IMR-90 (cell line): ENCODE data around the gene CEP128. TPM values are rescaled to one million over a fixed set of nuclear protein-coding genes. Genes with fewer than 3 reads are reported as not detected.
A peak's percentile ranks its signal among the peaks of the same experiment; 100 is the strongest.

ENCODE experiments used
- ATAC-seq: fragments of 200-7000 bp; cut with Tn5 transposase; 2 replicates; pipeline ENCODE4 v1.9.1; 2020; ENCODE audit warnings: low read depth, mild to moderate bottlenecking, moderate library complexity
- BruUV-seq: library from RNA; stranded (reverse); fragments of 400-500 nt; replicated peaks from 2 replicates; lab custom pipeline; 2021; lab: Mats Ljungman, UMichigan
- CTCF ChIA-PET: fragments of 300-600 bp; formaldehyde crosslinking; extraction: SDS; loops from one replicate; lab custom pipeline; 2021; ENCODE audit warnings: antibody characterized with exemption; lab: Yijun Ruan, JAX
- POLR2A ChIA-PET: fragments of 300-600 bp; sonication (Branson Sonifier 250); formaldehyde crosslinking; loops from one replicate; lab custom pipeline; 2022; ENCODE audit warnings: antibody characterized with exemption; ENCODE audit not compliant: unreplicated experiment; lab: Charles Lee
- DNase-seq: peaks from one replicate; pipeline ENCODE4 v3.0.0; 2013
- H2AFZ ChIP-seq: replicated peaks from 2 replicates; pipeline ENCODE3; 2013; ENCODE audit warnings: low read length, mild to moderate bottlenecking; ENCODE audit not compliant: poor library complexity
- H2AK5ac ChIP-seq: 2 replicates; pipeline ENCODE4 v1.6.1; 2013; ENCODE audit warnings: low read depth, low read length, inconsistent platforms
- H2AK9ac ChIP-seq: replicated peaks from 2 replicates; pipeline ENCODE3; 2013; ENCODE audit warnings: mild to moderate bottlenecking, low read depth, low read length, moderate library complexity; ENCODE audit not compliant: poor library complexity
- H2BK120ac ChIP-seq: 2 replicates; pipeline ENCODE4 v1.6.1; 2013; ENCODE audit warnings: low read depth, low read length, inconsistent platforms
- H2BK15ac ChIP-seq: 3 replicates; pipeline ENCODE4 v1.6.1; 2013; ENCODE audit warnings: low read depth, low read length, inconsistent platforms
- H2BK20ac ChIP-seq: 2 replicates; pipeline ENCODE4 v1.6.1; 2013; ENCODE audit warnings: low read depth, mild to moderate bottlenecking, inconsistent platforms, low read length, moderate library complexity
- H2BK5ac ChIP-seq: 2 replicates; pipeline ENCODE4 v1.6.1; 2013; ENCODE audit warnings: mild to moderate bottlenecking, low read depth, low read length, inconsistent platforms; ENCODE audit not compliant: poor library complexity, severe bottlenecking
- H3K14ac ChIP-seq: replicated peaks from 2 replicates; pipeline ENCODE4 v1.6.1; 2013; ENCODE audit warnings: low read depth, low read length, inconsistent platforms
- H3K18ac ChIP-seq: 2 replicates; pipeline ENCODE4 v1.6.1; 2013; ENCODE audit warnings: low read depth, low read length, control low read depth
- H3K23ac ChIP-seq: 2 replicates; pipeline ENCODE4 v1.6.1; 2013; ENCODE audit warnings: low read depth, low read length, inconsistent platforms
- H3K27ac ChIP-seq: 2 replicates; pipeline ENCODE4 v1.5.1; 2013; ENCODE audit warnings: mild to moderate bottlenecking, control low read depth, low read length; ENCODE audit not compliant: insufficient read depth
- H3K27me3 ChIP-seq: 2 replicates; pipeline ENCODE4 v1.6.1; 2013; ENCODE audit warnings: low read length; ENCODE audit not compliant: control insufficient read depth, insufficient read depth
- H3K36me3 ChIP-seq: 2 replicates; pipeline ENCODE4 v1.6.1; 2013; ENCODE audit warnings: low read length, mixed read lengths; ENCODE audit not compliant: control insufficient read depth, insufficient read depth
- H3K4ac ChIP-seq: 2 replicates; pipeline ENCODE4 v1.6.1; 2013; ENCODE audit warnings: low read depth, low read length, inconsistent platforms
- H3K4me1 ChIP-seq: 2 replicates; pipeline ENCODE4 v1.6.1; 2013; ENCODE audit warnings: low read length, mixed read lengths; ENCODE audit not compliant: control insufficient read depth, insufficient read depth
- H3K4me2 ChIP-seq: 2 replicates; pipeline ENCODE4 v1.6.1; 2013; ENCODE audit warnings: low read depth, mild to moderate bottlenecking, control low read depth, low read length, moderate library complexity
- H3K4me3 ChIP-seq: 2 replicates; pipeline ENCODE4 v1.5.1; 2013; ENCODE audit warnings: low read depth, mild to moderate bottlenecking, control low read depth, low read length, moderate library complexity; ENCODE audit not compliant: insufficient read depth
- H3K56ac ChIP-seq: 2 replicates; pipeline ENCODE4 v1.6.1; 2013; ENCODE audit warnings: low read length, inconsistent platforms; ENCODE audit not compliant: insufficient read depth; ENCODE audit errors: extremely low read depth
- H3K79me1 ChIP-seq, 2 experiments: 2 replicates each; pipeline ENCODE4 v1.6.1; 2013; ENCODE audit warnings: low read length in 2 of 2, inconsistent platforms in 1 of 2, low read depth in 1 of 2
- H3K9ac ChIP-seq: 2 replicates; pipeline ENCODE4 v1.6.1; 2013; ENCODE audit warnings: low read depth, low read length, control low read depth
- H3K9me1 ChIP-seq: 2 replicates; pipeline ENCODE4 v1.6.1; 2013; ENCODE audit warnings: low read length, inconsistent platforms; ENCODE audit not compliant: insufficient read depth
- H3K9me3 ChIP-seq: 2 replicates; pipeline ENCODE4 v1.6.1; 2013; ENCODE audit warnings: low read length; ENCODE audit not compliant: control insufficient read depth, insufficient read depth
- H4K20me1 ChIP-seq: 2 replicates; pipeline ENCODE4 v1.6.1; 2013; ENCODE audit warnings: low read length, inconsistent platforms; ENCODE audit not compliant: insufficient read depth
- H4K5ac ChIP-seq: 2 replicates; pipeline ENCODE4 v1.6.1; 2013; ENCODE audit warnings: mild to moderate bottlenecking, low read depth, low read length, control low read depth
- H4K8ac ChIP-seq, 2 experiments: 2 replicates each; pipeline ENCODE4 v1.6.1; 2013; ENCODE audit warnings: low read depth in 2 of 2, low read length in 2 of 2, control low read depth in 1 of 2, inconsistent platforms in 1 of 2
- H4K91ac ChIP-seq: 2 replicates; pipeline ENCODE4 v1.6.1; 2013; ENCODE audit warnings: low read depth, low read length, inconsistent platforms; ENCODE audit not compliant: insufficient read depth
- BHLHE40 ChIP-seq: fragments of 150-350 bp; IDR thresholded peaks from 2 replicates; pipeline ENCODE4 v1.6.1; 2016; ENCODE audit warnings: mild to moderate bottlenecking, low read depth, low read length
- CHD1 ChIP-seq: IDR thresholded peaks from 2 replicates; pipeline ENCODE4 v1.6.1; 2012; ENCODE audit warnings: low read depth, low read length, improper control_type of control experiment
- FOS ChIP-seq: fragments of 150-350 bp; IDR thresholded peaks from 2 replicates; pipeline ENCODE4 v1.6.1; 2016; ENCODE audit warnings: low read depth, low read length
- MXI1 ChIP-seq: IDR thresholded peaks from 2 replicates; pipeline ENCODE4 v1.6.1; 2012; ENCODE audit warnings: low read depth, mild to moderate bottlenecking, low read length, moderate library complexity, borderline replicate concordance
- NFE2L2 ChIP-seq: fragments of 150-350 bp; IDR thresholded peaks from 2 replicates; pipeline ENCODE4 v1.6.1; 2016; ENCODE audit warnings: low read depth, mild to moderate bottlenecking, low read length
- POLR2A ChIP-seq: IDR thresholded peaks from 2 replicates; pipeline ENCODE4 v1.6.1; 2012; ENCODE audit warnings: mild to moderate bottlenecking, low read depth, low read length
- RAD21 ChIP-seq: IDR thresholded peaks from 2 replicates; pipeline ENCODE4 v1.6.1; 2012; ENCODE audit warnings: low read length, improper control_type of control experiment
- RCOR1 ChIP-seq: IDR thresholded peaks from 2 replicates; pipeline ENCODE4 v1.6.1; 2012; ENCODE audit warnings: mild to moderate bottlenecking, low read length, improper control_type of control experiment; ENCODE audit not compliant: insufficient replicate concordance
- USF2 ChIP-seq: fragments of 150-350 bp; IDR thresholded peaks from 2 replicates; pipeline ENCODE4 v1.6.1; 2017; ENCODE audit warnings: mild to moderate bottlenecking, antibody characterized with exemption, low read length, low read depth
- WGBS, 2 experiments: methylation state at CpG; one replicate each; pipeline versions ENCODE4 v1.1.5 to v1.1.7; 2013; ENCODE audit warnings: missing lambda C conversion rate in 2 of 2; ENCODE audit not compliant: insufficient read length in 1 of 2; ENCODE audit errors: extremely low coverage in 2 of 2; 5-methylcytosine and 5-hydroxymethylcytosine counted together
- dilution Hi-C: fragments of 300-500 bp; cut with HindIII; formaldehyde crosslinking; loops from one replicate; pipeline ENCODE4 v1.14.3; 2018; ENCODE audit warnings: low sequenced_read_pairs; ENCODE audit not compliant: unreplicated experiment
- in situ Hi-C: fragments of 300-500 bp; cut with MboI; formaldehyde crosslinking; loops from 3 replicates; pipeline ENCODE4 v1.14.3; 2019; ENCODE audit warnings: low sequenced_read_pairs, inconsistent platforms, mixed read lengths
- intact Hi-C: fragments of 100-400 bp; cut with micrococcal nuclease; formaldehyde crosslinking; loops from 2 replicates; pipeline ENCODE4 v1.10.0; 2022
- polyA plus RNA-seq, 3 experiments: library from polyadenylated mRNA; depleted of rRNA; stranded (reverse); fragments of >200 nt; gene quantifications; 2 replicates each; pipeline ENCODE4 v1.2.3, GENCODE V29; 2012; ENCODE audit warnings: low replicate concordance in 1 of 3
- total RNA-seq: library from RNA; depleted of rRNA; stranded (reverse); fragments of >200 nt; gene quantifications from 2 replicates; pipeline ENCODE4 v1.2.3, GENCODE V29; 2012
- TF ChIP-seq, protein P1 (sequence below): conservative IDR thresholded peaks from 2 replicates; pipeline ENCODE4 v1.5.1; 2012; ENCODE audit warnings: mild to moderate bottlenecking, low read depth, low read length, improper control_type of control experiment

CEP128 gene
- total and polyA plus RNA-seq, 2 of the 4 experiments (the other 2 are of a cell fraction): 1.9 to 5.7 TPM

DNA sequence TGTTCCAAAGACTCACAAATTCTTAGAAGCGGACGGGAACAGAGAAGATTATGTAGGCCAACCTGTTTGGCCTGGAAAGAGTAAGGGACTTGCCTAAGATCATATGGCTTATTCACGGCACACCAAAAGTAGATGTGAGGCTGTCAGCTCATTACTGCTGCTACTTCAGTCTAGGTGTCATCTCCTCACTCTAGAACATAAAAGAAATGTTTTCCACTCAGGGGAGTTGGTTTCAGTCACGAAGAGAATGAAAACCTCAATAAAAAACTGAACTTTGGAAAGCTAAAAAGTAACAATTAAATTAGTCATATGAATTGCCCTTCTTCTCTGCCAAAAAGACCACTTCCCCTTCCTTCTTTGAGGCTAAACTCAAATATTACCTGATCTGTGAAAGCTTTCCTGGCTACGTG is 658 bp upstream of the CEP128 start:
- DNase-seq (no peak), ATAC-seq (no peak)
- Histone ChIP-seq H3K9ac (peak overlapping the region; percentile 82), H2BK20ac (no peak overlapping the region), H2BK120ac (peak overlapping the region; percentile 75), H2BK5ac (peak overlapping the region; percentile 76), H3K23ac (peak overlapping the region; percentile 73), H3K4me1 (no peaks in the 10 kb centered on the region; the same call in 1 of the 2 replicates), H2AK5ac (no peak overlapping the region; the same call in 1 of the 2 replicates), H3K18ac (peak overlapping the region; percentile 68), H3K56ac (peak overlapping the region; percentile 69; the same call in 1 of the 2 replicates), H3K4me2 (peak overlapping the region; percentile 90), H3K27me3 (no peaks in the 10 kb centered on the region), H3K9me3 (no peaks in the 10 kb centered on the region), H4K5ac (peak overlapping the region; percentile 95), H2BK15ac (peak overlapping the region; percentile 60; the same call in 1 of the 3 replicates), H3K9me1 (no peaks in the 10 kb centered on the region), H4K91ac (peak overlapping the region; percentile 85), H3K36me3 (no peaks in the 10 kb centered on the region), H3K79me1 (peaks cover 4 to 13% of the 10 kb centered on the region in 2 experiments), H3K4ac (peak overlapping the region; percentile 79), H4K8ac (peak overlapping the region; percentile 97 to 98), H3K14ac (peak overlapping the region; percentile 83), H3K27ac (peak overlapping the region; percentile 76; the same call in 1 of the 2 replicates), H4K20me1 (no peaks in the 10 kb centered on the region), H2AFZ (peak overlapping the region; percentile 87), H2AK9ac (no peak overlapping the region), H3K4me3 (peak overlapping the region; percentile 33; the same call in 1 of the 2 replicates)
- in situ Hi-C loops: no loop called here
- no TSS peak for BruUV-seq
- dilution Hi-C loops: no loop called here
- intact Hi-C loops: no loop called here
- POLR2A ChIA-PET: no interaction called here
- TF ChIP-seq RAD21: no peak
- no peak for TF ChIP-seq POLR2A
- TF ChIP-seq FOS: no peak
- TF ChIP-seq USF2: no peak
- TF ChIP-seq RCOR1: no peak
- TF ChIP-seq CHD1: no peak
- TF ChIP-seq, protein P1, sequence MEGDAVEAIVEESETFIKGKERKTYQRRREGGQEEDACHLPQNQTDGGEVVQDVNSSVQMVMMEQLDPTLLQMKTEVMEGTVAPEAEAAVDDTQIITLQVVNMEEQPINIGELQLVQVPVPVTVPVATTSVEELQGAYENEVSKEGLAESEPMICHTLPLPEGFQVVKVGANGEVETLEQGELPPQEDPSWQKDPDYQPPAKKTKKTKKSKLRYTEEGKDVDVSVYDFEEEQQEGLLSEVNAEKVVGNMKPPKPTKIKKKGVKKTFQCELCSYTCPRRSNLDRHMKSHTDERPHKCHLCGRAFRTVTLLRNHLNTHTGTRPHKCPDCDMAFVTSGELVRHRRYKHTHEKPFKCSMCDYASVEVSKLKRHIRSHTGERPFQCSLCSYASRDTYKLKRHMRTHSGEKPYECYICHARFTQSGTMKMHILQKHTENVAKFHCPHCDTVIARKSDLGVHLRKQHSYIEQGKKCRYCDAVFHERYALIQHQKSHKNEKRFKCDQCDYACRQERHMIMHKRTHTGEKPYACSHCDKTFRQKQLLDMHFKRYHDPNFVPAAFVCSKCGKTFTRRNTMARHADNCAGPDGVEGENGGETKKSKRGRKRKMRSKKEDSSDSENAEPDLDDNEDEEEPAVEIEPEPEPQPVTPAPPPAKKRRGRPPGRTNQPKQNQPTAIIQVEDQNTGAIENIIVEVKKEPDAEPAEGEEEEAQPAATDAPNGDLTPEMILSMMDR: no peak
- TF ChIP-seq BHLHE40: no peak
- TF ChIP-seq NFE2L2: no peak
- no peak for TF ChIP-seq MXI1
- CTCF ChIA-PET: interaction anchor here (1.1 kb wide), 1 partner anchor 45 kb away, joined by 3 read pairs; no protein-coding TSS in a partner anchor
- no CpG with 5 or more reads among the region's 5 CpGs for WGBS, 2 experiments
